Thoracic aorta (tissue), 2 donors: Measurements from ENCODE around the gene SPATA33. TPM values are rescaled to one million over a fixed set of nuclear protein-coding genes. Genes with fewer than 3 reads are reported as not detected.

Experiments
- ATAC-seq: fragments of 150-250 bp; one replicate; pipeline ENCODE4 v1.8.0; 2017; ENCODE audit warnings: low read depth; ENCODE audit not compliant: insufficient number of reproducible peaks, low FRiP score
- DNase-seq: peaks from one replicate; pipeline ENCODE4 v3.0.0-alpha.2; 2020; ENCODE audit warnings: low spot score
- H3K27ac ChIP-seq, 2 donors: fragments of 200-600 bp; sonication (generic); 1 replicate in 1 of 2; 2 replicates in 1 of 2; pipeline ENCODE4 v1.5.1; 2016; ENCODE audit warnings: mild to moderate bottlenecking in 2 of 2, moderate library complexity in 2 of 2
- H3K27me3 ChIP-seq: fragments of 200-600 bp; sonication (generic); replicated peaks from 2 replicates; pipeline ENCODE4 v1.6.0; 2016; ENCODE audit warnings: mild to moderate bottlenecking; ENCODE audit not compliant: insufficient read depth
- H3K36me3 ChIP-seq: fragments of 200-600 bp; sonication (generic); one replicate; pipeline ENCODE4 v1.5.1; 2016
- H3K4me1 ChIP-seq, 2 donors: fragments of 200-600 bp; sonication (generic); 1 replicate in 1 of 2; 2 replicates in 1 of 2; pipeline versions ENCODE4 v1.5.1 to v1.6.0; 2016; ENCODE audit warnings: low read depth in 2 of 2, mild to moderate bottlenecking in 1 of 2; ENCODE audit not compliant: control insufficient read depth in 1 of 2
- H3K4me3 ChIP-seq: fragments of 200-600 bp; sonication (generic); 2 replicates; pipeline ENCODE4 v1.5.1; 2016; ENCODE audit warnings: mild to moderate bottlenecking
- H3K9me3 ChIP-seq: fragments of 200-600 bp; sonication (generic); 2 replicates; pipeline ENCODE4 v1.5.1; 2016
- total RNA-seq, 2 donors: library from RNA; depleted of rRNA; stranded (reverse); fragments of >200 nt; gene quantifications; one replicate each; pipeline versions ENCODE4 v1.1.0 to v1.2.3, GENCODE V29; 2016
- TF ChIP-seq, protein P1 (sequence below): fragments of 200-600 bp; sonication (generic); IDR thresholded peaks from one replicate; pipeline ENCODE4 v1.5.1; 2019; ENCODE audit warnings: antibody characterized with exemption

SPATA33 gene
- total RNA-seq, 2 donors from 2014 or later, result 3.2 to 3.9 TPM

GRCh38 chr16:89709716-89710432 lies 52.2 kb downstream of the SPATA33 start:
- no peak for DNase-seq
- H3K27ac ChIP-seq, result no peak overlapping the region
- TF ChIP-seq, protein P1, sequence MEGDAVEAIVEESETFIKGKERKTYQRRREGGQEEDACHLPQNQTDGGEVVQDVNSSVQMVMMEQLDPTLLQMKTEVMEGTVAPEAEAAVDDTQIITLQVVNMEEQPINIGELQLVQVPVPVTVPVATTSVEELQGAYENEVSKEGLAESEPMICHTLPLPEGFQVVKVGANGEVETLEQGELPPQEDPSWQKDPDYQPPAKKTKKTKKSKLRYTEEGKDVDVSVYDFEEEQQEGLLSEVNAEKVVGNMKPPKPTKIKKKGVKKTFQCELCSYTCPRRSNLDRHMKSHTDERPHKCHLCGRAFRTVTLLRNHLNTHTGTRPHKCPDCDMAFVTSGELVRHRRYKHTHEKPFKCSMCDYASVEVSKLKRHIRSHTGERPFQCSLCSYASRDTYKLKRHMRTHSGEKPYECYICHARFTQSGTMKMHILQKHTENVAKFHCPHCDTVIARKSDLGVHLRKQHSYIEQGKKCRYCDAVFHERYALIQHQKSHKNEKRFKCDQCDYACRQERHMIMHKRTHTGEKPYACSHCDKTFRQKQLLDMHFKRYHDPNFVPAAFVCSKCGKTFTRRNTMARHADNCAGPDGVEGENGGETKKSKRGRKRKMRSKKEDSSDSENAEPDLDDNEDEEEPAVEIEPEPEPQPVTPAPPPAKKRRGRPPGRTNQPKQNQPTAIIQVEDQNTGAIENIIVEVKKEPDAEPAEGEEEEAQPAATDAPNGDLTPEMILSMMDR, result no peak
- ATAC-seq, result no peak
- H3K27me3 ChIP-seq, result no peaks in the 10 kb centered on the region
- no peaks in the 10 kb centered on the region for H3K36me3 ChIP-seq
- H3K9me3 ChIP-seq, result no peaks in the 10 kb centered on the region
- peaks cover 0 to 7% of the 10 kb centered on the region in 2 donors for H3K4me1 ChIP-seq
- H3K4me3 ChIP-seq, result no peak overlapping the region

DNA sequence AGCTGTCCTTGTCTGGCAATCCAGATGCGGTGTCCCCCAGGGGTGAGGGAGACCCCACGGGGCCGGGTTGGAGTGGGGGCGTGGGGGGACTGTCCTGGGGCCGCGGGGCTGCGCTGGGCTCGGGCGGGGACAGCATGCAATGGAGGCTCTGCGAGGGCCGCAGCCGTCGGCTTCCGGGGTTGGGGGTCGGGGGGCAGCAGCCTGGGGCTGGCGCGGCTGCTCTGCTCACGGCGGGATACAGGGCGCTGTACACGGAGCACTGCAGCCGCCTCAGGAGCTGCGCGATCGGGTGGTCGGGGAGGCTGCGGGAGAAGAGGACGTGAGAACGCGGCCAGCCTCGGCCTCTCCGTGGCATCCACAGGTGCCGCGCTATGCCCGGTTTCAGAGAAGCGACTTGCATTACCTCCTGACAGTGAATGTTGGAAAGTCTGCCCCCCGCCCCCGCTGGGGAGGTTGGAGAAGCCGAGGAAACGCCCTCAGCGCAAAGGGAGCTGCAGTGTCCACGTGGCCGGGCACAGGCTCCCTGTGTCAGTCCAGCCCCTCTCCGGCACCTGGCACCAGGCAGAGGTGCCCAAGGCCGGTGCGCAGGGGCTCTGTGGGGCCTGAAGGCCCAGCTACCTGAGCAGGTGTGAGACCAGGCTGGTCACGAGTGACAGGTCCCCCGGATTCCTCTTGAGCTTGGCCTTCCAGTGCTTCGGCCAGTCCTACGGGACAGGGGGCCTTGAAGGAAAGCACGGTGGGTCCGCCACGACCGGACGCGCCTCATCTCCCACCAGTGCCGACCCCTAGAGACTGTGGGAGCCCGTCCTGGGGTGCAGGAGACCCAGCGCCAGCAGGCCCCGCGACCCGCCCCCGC lies 53.3 kb downstream of the SPATA33 start:
- H3K4me1 ChIP-seq, result peaks cover 0 to 7% of the 10 kb centered on the region in 2 donors
- H3K27ac ChIP-seq, result no peak overlapping the region
- ATAC-seq (no peak), DNase-seq (no peak)
- no peaks in the 10 kb centered on the region for H3K27me3 ChIP-seq
- TF ChIP-seq, protein P1, result no peak
- no peaks in the 10 kb centered on the region for H3K9me3 ChIP-seq
- H3K36me3 ChIP-seq, result no peaks in the 10 kb centered on the region
- no peak overlapping the region for H3K4me3 ChIP-seq

- no peaks in the 10 kb centered on the region for H3K36me3 ChIP-seq
- H3K4me3 ChIP-seq, result peak overlapping the region; percentile 25
- no peaks in the 10 kb centered on the region for H3K9me3 ChIP-seq
- H3K27ac ChIP-seq, result no peak overlapping the region
- ATAC-seq, result no peak
- DNase-seq, result no peak
- peaks cover 0 to 7% of the 10 kb centered on the region in 2 donors for H3K4me1 ChIP-seq
- TF ChIP-seq, protein P1, result no peak
- no peaks in the 10 kb centered on the region for H3K27me3 ChIP-seq
These were observed 54.1 kb downstream of the SPATA33 start for GRCh38 chr16:89711601-89712273.

GRCh38 chr16:89712274-89712781 lies 54.7 kb downstream of the SPATA33 start:
- no peak overlapping the region for H3K27ac ChIP-seq
- H3K36me3 ChIP-seq, result no peaks in the 10 kb centered on the region
- no peak for DNase-seq
- ATAC-seq, result no peak
- H3K4me3 ChIP-seq, result peak overlapping the region; percentile 25
- TF ChIP-seq, protein P1, result no peak
- H3K4me1 ChIP-seq, result peaks cover 0 to 7% of the 10 kb centered on the region in 2 donors
- no peaks in the 10 kb centered on the region for H3K27me3 ChIP-seq
- H3K9me3 ChIP-seq, result no peaks in the 10 kb centered on the region
